Spleen (tissue), 11 donors: ENCODE results near the gene CYP24A1. TPM values are rescaled to one million over a fixed set of nuclear protein-coding genes. Genes with fewer than 3 reads are reported as not detected.

Experiments
- DNase-seq: peaks from one replicate; pipeline ENCODE4 v3.0.0-alpha.2; 2020
- H3K27ac ChIP-seq, 8 donors: fragments of 200-600 bp; sonication (generic) in 7 of 8; 1 replicate in 4 of 8; 2 replicates in 4 of 8; pipeline versions ENCODE4 v1.5.0 to v1.8.0; 2016 to 2021; ENCODE audit warnings: inconsistent platforms in 4 of 8, mild to moderate bottlenecking in 4 of 8, moderate library complexity in 1 of 8
- H3K27me3 ChIP-seq, 7 donors: fragments of 200-600 bp; sonication (generic) in 6 of 7; replicated peaks in 1 of 7; 1 replicate in 4 of 7; 2 replicates in 3 of 7; pipeline versions ENCODE4 v1.5.0 to v1.8.0; 2016 to 2021; ENCODE audit warnings: inconsistent platforms in 3 of 7, mild to moderate bottlenecking in 1 of 7
- H3K36me3 ChIP-seq, 6 donors: fragments of 200-600 bp; sonication (generic) in 5 of 6; 1 replicate in 4 of 6; 2 replicates in 2 of 6; pipeline versions ENCODE4 v1.5.0 to v1.8.0; 2016 to 2021; ENCODE audit warnings: inconsistent platforms in 2 of 6
- H3K4me1 ChIP-seq, 6 donors: fragments of 200-600 bp; sonication (generic) in 5 of 6; 1 replicate in 3 of 6; 2 replicates in 3 of 6; pipeline versions ENCODE4 v1.5.0 to v1.8.0; 2016 to 2021; ENCODE audit warnings: inconsistent platforms in 3 of 6
- H3K4me3 ChIP-seq, 8 donors: fragments of 200-600 bp; sonication (generic) in 7 of 8; 1 replicate in 4 of 8; 2 replicates in 4 of 8; pipeline versions ENCODE4 v1.5.0 to v1.8.0; 2016 to 2021; ENCODE audit warnings: inconsistent platforms in 4 of 8, mild to moderate bottlenecking in 4 of 8, moderate library complexity in 2 of 8
- H3K9me3 ChIP-seq, 8 donors: fragments of 200-600 bp; sonication (generic) in 7 of 8; 1 replicate in 4 of 8; 2 replicates in 4 of 8; pipeline versions ENCODE4 v1.5.0 to v1.8.0; 2016 to 2021; ENCODE audit warnings: inconsistent platforms in 4 of 8
- CTCF ChIP-seq, 11 experiments: fragments of 200-600 bp in 7 of 11; fragments of 450-650 bp in 4 of 11; sonication (generic) in 4 of 11; IDR thresholded peaks in 8 of 11; conservative IDR thresholded peaks in 3 of 11; 1 replicate in 7 of 11; 2 replicates in 4 of 11; pipeline versions ENCODE4 v1.4.0 to v1.8.0; 2016 to 2021; ENCODE audit warnings: antibody characterized with exemption in 11 of 11, inconsistent platforms in 4 of 11, mild to moderate bottlenecking in 1 of 11
- POLR2A ChIP-seq, 3 donors: fragments of 450-650 bp; IDR thresholded peaks; one replicate each; pipeline ENCODE4 v1.5.1; 2017; ENCODE audit warnings: antibody characterized with exemption in 3 of 3, mild to moderate bottlenecking in 1 of 3
- POLR2AphosphoS5 ChIP-seq, 3 donors: sonication (generic); formaldehyde crosslinking; IDR thresholded peaks; one replicate each; pipeline ENCODE4 v1.5.1; 2017; ENCODE audit warnings: antibody characterized with exemption in 3 of 3
- WGBS, 5 donors: extraction: QIAGEN DNeasy Blood & Tissue Kit in 3 of 5; methylation state at CpG; one replicate each; pipeline versions ENCODE4 v1.1.5 to v1.1.7; 2013 to 2018; 5-methylcytosine and 5-hydroxymethylcytosine counted together
- intact Hi-C: fragments of 100-400 bp; cut with DNase I; formaldehyde crosslinking; loops from one replicate; pipeline ENCODE4 v1.15.0; 2023; ENCODE audit warnings: low total_unique reads
- polyA plus RNA-seq, 3 donors: library from polyadenylated mRNA; stranded (reverse); fragments of 200-250 nt; gene quantifications; one replicate each; pipeline ENCODE4 v1.2.1, GENCODE V29; 2013
- total RNA-seq, 7 donors: library from RNA; depleted of rRNA in 3 of 7; stranded (reverse); fragments of >200 nt in 3 of 7; fragmentation: NEBNext Ultra II Directional in 4 of 7; extraction: Animal tissue kit (Norgen Biotek cat#: 25700) in 4 of 7; gene quantifications; one replicate each; pipeline versions ENCODE4 v1.1.0 to v1.2.1, GENCODE V29; 2016 to 2021
- donor health status: healthy with polysubstance abuse.
- donor health status: DM: no; HTN: no; CAD: no; lungs with moderate emphysema.
- donor health status: DM: no; HTN: no; CAD: no.
- donor health status: Bipolar disorder and iron deficiency.
- donor health status: healthy.
- donor health status: DM: no; HTN: no; CAD: no.
- donor health status: DM: yes; HTN: yes; CAD: no.

CYP24A1 gene
- total and polyA plus RNA-seq, 10 donors = not detected

DNA sequence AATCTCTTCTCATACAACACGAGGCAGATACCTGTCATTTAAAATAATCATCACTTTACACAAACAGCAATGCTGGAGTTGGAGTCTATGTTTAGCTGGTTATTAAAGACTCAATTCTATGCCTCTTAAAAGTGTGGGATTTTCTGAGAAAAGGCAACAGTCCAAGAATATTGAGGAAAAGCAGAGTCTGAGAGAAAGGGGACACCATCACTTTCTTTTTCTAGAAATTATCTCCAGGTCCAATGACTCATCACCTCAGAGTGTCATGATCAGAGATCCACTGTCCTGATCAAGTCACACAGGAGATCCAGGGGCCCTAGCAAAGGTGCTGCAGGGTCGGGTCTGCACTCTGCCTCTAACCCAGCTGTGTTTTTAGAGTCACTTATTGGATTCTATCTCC, 8.0 kb downstream of the CYP24A1 start:
- Histone ChIP-seq H3K36me3 (no peaks in the 10 kb centered on the region), H3K27me3 (peaks cover 0 to 85% (median 12%) of the 10 kb centered on the region in 7 donors), H3K9me3 (no peaks in the 10 kb centered on the region), H3K4me3 (no peak overlapping the region), H3K4me1 (no peaks in the 10 kb centered on the region), H3K27ac (no peak overlapping the region)
- no peak for DNase-seq
- TF ChIP-seq POLR2A (IDR thresholded peaks at IDR 0.05) = no peak
- intact Hi-C loops = no loop called here
- 22 to 60% (median 50%) methylated on average over 2 of the region's 2 CpGs for WGBS, 5 donors

- Histone ChIP-seq H3K4me1 (no peaks in the 10 kb centered on the region), H3K27ac (no peak overlapping the region), H3K27me3 (peaks cover 0 to 78% (median 4%) of the 10 kb centered on the region in 7 donors), H3K4me3 (no peak overlapping the region), H3K9me3 (no peaks in the 10 kb centered on the region), H3K36me3 (no peaks in the 10 kb centered on the region)
- intact Hi-C loops = no loop called here
- 86 to 94% (median 89%) methylated on average over 9 of the region's 9 CpGs for WGBS, 5 donors
- no peak for TF ChIP-seq POLR2A (IDR thresholded peaks at IDR 0.05)
- no peak for TF ChIP-seq CTCF (IDR thresholded peaks at IDR 0.05 in 8 of 11, conservative IDR thresholded peaks at IDR 0.05 in 3 of 11)
- no peak for TF ChIP-seq POLR2AphosphoS5 (IDR thresholded peaks at IDR 0.05)
- DNase-seq = no peak
These were observed 8.8 kb downstream of the CYP24A1 start for GRCh38 chr20:54165014-54165413.

- Histone ChIP-seq H3K27ac (no peak overlapping the region), H3K4me1 (no peaks in the 10 kb centered on the region), H3K9me3 (no peaks in the 10 kb centered on the region), H3K27me3 (peaks cover 0 to 74% (median 3%) of the 10 kb centered on the region in 7 donors), H3K4me3 (no peak overlapping the region), H3K36me3 (no peaks in the 10 kb centered on the region)
- intact Hi-C loops = no loop called here
- TF ChIP-seq CTCF (IDR thresholded peaks at IDR 0.05 in 8 of 11, conservative IDR thresholded peaks at IDR 0.05 in 3 of 11) (no peak), POLR2A (IDR thresholded peaks at IDR 0.05) (no peak), POLR2AphosphoS5 (IDR thresholded peaks at IDR 0.05) (no peak)
- DNase-seq = no peak
- 78 to 84% (median 79%) methylated on average over 5 of the region's 5 CpGs for WGBS, 5 donors
These were observed 10.4 kb downstream of the CYP24A1 start for GRCh38 chr20:54163402-54163801.

DNA sequence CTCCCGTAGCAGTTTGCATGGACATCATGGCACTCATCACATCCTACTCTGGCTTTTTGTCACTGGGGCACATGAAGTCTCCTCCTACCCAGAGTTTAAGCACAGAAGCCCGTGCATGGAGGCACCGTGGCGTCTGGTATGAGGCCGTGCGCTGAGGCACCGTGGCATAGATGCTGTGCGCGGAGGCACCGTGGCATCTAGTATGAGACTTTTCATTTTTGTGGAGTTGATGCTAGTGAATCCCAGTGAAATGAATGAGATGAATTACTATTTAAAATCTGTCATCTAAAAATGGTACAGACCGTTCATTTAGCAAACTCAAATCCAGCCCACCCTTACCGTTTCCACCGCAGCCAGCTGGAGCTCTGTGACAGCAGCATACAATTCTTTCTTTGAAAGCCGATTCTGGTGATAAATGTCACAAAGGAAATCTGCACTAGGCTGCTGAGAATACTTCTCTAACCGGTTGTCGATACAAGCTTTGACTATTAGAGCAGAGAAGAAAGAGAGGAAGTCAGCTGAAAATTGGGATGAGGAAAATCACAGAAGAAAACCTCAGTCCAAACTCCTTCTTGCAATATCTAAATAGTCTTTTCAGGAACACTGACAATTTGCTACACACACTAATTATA, 11.3 kb downstream of the CYP24A1 start:
- DNase-seq = no peak
- Histone ChIP-seq H3K27me3 (peaks cover 0 to 70% (median 3%) of the 10 kb centered on the region in 7 donors), H3K4me3 (no peak overlapping the region), H3K36me3 (no peaks in the 10 kb centered on the region), H3K4me1 (no peaks in the 10 kb centered on the region), H3K9me3 (no peaks in the 10 kb centered on the region), H3K27ac (no peak overlapping the region)
- no peak for TF ChIP-seq POLR2AphosphoS5 (IDR thresholded peaks at IDR 0.05)
- WGBS, 5 donors = 44 to 53% (median 51%) methylated on average over 16 of the region's 16 CpGs
- intact Hi-C loops = no loop called here

GRCh38 chr20:54161821-54162149, 12.0 kb downstream of the CYP24A1 start:
- H3K9me3 ChIP-seq = no peaks in the 10 kb centered on the region
- no peak overlapping the region for H3K4me3 ChIP-seq
- intact Hi-C loops = no loop called here
- no peaks in the 10 kb centered on the region for H3K36me3 ChIP-seq
- TF ChIP-seq POLR2A (IDR thresholded peaks at IDR 0.05) = no peak
- TF ChIP-seq CTCF (IDR thresholded peaks at IDR 0.05 in 8 of 11, conservative IDR thresholded peaks at IDR 0.05 in 3 of 11) = no peak
- TF ChIP-seq POLR2AphosphoS5 (IDR thresholded peaks at IDR 0.05) = no peak
- H3K27ac ChIP-seq = no peak overlapping the region
- peaks cover 0 to 63% (median 3%) of the 10 kb centered on the region in 7 donors for H3K27me3 ChIP-seq
- WGBS, 5 donors = 88 to 96% (median 93%) methylated on average over 4 of the region's 4 CpGs
- no peaks in the 10 kb centered on the region for H3K4me1 ChIP-seq
- DNase-seq = no peak
